ENCODE measurements around the gene ZNF410. TPM values are rescaled to one million over a fixed set of nuclear protein-coding genes. Genes with fewer than 3 reads are reported as not detected.

The ZNF410 gene
- total RNA-seq, 1 experiment from 2014 or later, result 21.0 TPM

DNA sequence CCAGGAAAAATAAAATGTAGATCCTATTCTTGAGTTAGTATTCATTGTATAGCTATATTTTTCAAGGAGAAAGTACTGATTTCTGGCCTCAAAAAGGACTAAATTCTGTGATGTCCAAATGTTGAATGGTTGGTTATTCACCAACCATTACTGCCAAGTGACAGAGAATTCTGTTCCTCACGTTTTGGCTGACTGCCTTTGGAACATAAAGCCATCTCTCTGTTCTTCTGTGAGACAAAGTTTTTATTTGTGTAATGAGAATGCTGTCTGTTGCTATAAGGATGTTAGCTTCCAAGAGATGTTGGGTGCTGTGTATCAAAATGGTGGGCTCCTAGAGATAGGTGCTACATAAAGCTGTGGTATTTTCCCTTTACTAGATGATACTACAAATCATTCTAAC is 9.3 kb downstream of the ZNF410 start (continued):
- TF ChIP-seq HMGA2 (CRISPR knock-in tag; IDR thresholded peaks at IDR 0.05), result no peak
- TF ChIP-seq, protein P1, sequence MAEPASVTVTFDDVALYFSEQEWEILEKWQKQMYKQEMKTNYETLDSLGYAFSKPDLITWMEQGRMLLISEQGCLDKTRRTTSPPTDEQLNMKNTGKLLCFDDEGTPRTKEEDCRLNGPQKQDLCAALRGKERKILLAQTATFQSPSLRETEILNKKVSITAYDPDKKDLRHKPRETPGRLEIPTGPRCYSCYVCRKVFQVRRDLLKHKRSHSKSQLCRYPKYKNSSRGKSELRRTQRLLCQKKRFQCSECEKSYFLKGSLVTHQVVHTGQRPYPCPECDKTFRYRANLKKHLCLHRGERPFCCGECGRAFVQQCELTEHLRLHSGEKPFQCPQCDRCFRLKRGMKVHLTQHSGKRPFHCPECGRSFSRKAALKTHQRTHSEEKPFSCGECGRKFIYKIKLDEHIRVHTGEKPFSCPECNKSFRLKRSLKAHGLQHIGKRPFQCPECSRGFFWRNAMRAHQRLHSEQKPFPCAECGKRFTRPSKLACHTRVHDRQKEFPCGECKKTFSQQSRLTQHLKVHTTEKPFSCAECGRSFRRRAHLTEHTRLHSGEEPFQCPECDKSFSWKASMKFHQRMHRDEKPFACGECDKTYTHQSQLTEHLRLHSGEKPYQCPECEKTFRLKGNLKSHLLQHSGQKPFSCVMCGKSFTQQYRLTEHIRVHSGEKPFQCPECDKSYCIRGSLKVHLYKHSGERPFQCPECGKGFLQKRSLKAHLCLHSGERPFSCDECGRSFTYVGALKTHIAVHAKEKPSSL (CRISPR knock-in tag; conservative IDR thresholded peaks at IDR 0.05), result no peak
- no peak for TF ChIP-seq GTF2I (CRISPR knock-in tag; conservative IDR thresholded peaks at IDR 0.05)
- TF ChIP-seq, protein P2, sequence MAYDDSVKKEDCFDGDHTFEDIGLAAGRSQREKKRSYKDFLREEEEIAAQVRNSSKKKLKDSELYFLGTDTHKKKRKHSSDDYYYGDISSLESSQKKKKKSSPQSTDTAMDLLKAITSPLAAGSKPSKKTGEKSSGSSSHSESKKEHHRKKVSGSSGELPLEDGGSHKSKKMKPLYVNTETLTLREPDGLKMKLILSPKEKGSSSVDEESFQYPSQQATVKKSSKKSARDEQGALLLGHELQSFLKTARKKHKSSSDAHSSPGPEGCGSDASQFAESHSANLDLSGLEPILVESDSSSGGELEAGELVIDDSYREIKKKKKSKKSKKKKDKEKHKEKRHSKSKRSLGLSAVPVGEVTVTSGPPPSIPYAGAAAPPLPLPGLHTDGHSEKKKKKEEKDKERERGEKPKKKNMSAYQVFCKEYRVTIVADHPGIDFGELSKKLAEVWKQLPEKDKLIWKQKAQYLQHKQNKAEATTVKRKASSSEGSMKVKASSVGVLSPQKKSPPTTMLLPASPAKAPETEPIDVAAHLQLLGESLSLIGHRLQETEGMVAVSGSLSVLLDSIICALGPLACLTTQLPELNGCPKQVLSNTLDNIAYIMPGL (CRISPR knock-in tag; IDR thresholded peaks at IDR 0.05), result no peak

DNA sequence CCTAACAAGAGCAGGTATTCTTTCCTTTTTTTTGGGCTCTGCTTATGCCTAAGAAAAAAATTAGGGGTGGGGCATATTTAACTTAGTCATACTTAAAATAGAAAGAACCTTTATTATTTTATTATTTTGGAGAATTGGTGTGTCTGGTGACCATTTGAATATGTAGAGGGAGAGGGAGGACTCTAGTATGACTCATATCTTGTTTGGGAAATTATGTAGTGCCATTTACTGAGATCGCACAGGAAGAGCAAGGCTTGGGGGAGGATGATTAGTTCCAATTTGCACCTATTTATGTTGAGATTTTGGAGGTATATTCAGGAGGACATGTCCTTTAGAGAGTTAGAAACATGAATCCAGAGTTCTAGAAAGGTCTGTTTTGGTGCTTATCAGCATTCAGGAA is 9.9 kb downstream of the ZNF410 start:
- no peaks in the 10 kb centered on the region for H3K27me3 Mint-ChIP-seq (ENCODE audit: low read depth)
- CTCF ChIA-PET, result no interaction called here
- H3K36me3 Mint-ChIP-seq, result peaks cover 47% of the 10 kb centered on the region
- DNase-seq (ENCODE audit: low spot score) (no peak), ATAC-seq (no peak)
- H3K9me3 Mint-ChIP-seq, result no peaks in the 10 kb centered on the region
- H3K4me3 Mint-ChIP-seq, result no peak overlapping the region
- H3K27ac Mint-ChIP-seq, result no peak overlapping the region
- H3K4me1 Mint-ChIP-seq, result no peaks in the 10 kb centered on the region
- TF ChIP-seq EMX1 (CRISPR knock-in tag; IDR thresholded peaks at IDR 0.05), result no peak
- no peak for TF ChIP-seq NR2C2 (CRISPR knock-in tag; IDR thresholded peaks at IDR 0.05)
- TF ChIP-seq, protein P3, sequence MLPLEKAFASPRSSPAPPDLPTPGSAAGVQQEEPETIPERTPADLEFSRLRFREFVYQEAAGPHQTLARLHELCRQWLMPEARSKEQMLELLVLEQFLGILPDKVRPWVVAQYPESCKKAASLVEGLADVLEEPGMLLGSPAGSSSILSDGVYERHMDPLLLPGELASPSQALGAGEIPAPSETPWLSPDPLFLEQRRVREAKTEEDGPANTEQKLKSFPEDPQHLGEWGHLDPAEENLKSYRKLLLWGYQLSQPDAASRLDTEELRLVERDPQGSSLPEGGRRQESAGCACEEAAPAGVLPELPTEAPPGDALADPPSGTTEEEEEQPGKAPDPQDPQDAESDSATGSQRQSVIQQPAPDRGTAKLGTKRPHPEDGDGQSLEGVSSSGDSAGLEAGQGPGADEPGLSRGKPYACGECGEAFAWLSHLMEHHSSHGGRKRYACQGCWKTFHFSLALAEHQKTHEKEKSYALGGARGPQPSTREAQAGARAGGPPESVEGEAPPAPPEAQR (CRISPR knock-in tag; IDR thresholded peaks at IDR 0.05), result no peak
- TF ChIP-seq, protein P4, sequence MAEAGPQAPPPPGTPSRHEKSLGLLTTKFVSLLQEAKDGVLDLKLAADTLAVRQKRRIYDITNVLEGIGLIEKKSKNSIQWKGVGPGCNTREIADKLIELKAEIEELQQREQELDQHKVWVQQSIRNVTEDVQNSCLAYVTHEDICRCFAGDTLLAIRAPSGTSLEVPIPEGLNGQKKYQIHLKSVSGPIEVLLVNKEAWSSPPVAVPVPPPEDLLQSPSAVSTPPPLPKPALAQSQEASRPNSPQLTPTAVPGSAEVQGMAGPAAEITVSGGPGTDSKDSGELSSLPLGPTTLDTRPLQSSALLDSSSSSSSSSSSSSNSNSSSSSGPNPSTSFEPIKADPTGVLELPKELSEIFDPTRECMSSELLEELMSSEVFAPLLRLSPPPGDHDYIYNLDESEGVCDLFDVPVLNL (CRISPR knock-in tag; IDR thresholded peaks at IDR 0.05; ENCODE audit: borderline replicate concordance, low read depth), result no peak
- no peak for TF ChIP-seq HMGA2 (CRISPR knock-in tag; IDR thresholded peaks at IDR 0.05)
- TF ChIP-seq, protein P5, sequence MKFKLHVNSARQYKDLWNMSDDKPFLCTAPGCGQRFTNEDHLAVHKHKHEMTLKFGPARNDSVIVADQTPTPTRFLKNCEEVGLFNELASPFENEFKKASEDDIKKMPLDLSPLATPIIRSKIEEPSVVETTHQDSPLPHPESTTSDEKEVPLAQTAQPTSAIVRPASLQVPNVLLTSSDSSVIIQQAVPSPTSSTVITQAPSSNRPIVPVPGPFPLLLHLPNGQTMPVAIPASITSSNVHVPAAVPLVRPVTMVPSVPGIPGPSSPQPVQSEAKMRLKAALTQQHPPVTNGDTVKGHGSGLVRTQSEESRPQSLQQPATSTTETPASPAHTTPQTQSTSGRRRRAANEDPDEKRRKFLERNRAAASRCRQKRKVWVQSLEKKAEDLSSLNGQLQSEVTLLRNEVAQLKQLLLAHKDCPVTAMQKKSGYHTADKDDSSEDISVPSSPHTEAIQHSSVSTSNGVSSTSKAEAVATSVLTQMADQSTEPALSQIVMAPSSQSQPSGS (CRISPR knock-in tag; IDR thresholded peaks at IDR 0.05; ENCODE audit: borderline replicate concordance, low read depth), result no peak
- TF ChIP-seq, protein P6, sequence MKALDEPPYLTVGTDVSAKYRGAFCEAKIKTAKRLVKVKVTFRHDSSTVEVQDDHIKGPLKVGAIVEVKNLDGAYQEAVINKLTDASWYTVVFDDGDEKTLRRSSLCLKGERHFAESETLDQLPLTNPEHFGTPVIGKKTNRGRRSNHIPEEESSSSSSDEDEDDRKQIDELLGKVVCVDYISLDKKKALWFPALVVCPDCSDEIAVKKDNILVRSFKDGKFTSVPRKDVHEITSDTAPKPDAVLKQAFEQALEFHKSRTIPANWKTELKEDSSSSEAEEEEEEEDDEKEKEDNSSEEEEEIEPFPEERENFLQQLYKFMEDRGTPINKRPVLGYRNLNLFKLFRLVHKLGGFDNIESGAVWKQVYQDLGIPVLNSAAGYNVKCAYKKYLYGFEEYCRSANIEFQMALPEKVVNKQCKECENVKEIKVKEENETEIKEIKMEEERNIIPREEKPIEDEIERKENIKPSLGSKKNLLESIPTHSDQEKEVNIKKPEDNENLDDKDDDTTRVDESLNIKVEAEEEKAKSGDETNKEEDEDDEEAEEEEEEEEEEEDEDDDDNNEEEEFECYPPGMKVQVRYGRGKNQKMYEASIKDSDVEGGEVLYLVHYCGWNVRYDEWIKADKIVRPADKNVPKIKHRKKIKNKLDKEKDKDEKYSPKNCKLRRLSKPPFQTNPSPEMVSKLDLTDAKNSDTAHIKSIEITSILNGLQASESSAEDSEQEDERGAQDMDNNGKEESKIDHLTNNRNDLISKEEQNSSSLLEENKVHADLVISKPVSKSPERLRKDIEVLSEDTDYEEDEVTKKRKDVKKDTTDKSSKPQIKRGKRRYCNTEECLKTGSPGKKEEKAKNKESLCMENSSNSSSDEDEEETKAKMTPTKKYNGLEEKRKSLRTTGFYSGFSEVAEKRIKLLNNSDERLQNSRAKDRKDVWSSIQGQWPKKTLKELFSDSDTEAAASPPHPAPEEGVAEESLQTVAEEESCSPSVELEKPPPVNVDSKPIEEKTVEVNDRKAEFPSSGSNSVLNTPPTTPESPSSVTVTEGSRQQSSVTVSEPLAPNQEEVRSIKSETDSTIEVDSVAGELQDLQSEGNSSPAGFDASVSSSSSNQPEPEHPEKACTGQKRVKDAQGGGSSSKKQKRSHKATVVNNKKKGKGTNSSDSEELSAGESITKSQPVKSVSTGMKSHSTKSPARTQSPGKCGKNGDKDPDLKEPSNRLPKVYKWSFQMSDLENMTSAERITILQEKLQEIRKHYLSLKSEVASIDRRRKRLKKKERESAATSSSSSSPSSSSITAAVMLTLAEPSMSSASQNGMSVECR (CRISPR knock-in tag; IDR thresholded peaks at IDR 0.05; ENCODE audit: borderline replicate concordance), result no peak
- TF ChIP-seq MXD4 (CRISPR knock-in tag; IDR thresholded peaks at IDR 0.05; ENCODE audit: borderline replicate concordance), result no peak
- POLR2A ChIA-PET, result no interaction called here

Data from WTC11 (cell line).